MCF 10A (cell line): Measurements from ENCODE around the gene KIF6. TPM values are rescaled to one million over a fixed set of nuclear protein-coding genes. Genes with fewer than 3 reads are reported as not detected.

ENCODE experiments used
- BruUV-seq: library from RNA; stranded (reverse); fragments of 400-500 nt; replicated peaks from 2 replicates; lab custom pipeline; 2021; lab: Mats Ljungman, UMichigan
- CTCF ChIA-PET: fragments of 300-600 bp; sonication (Branson Sonifier 250); formaldehyde crosslinking; extraction: SDS; loops from one replicate; lab custom pipeline; 2021; ENCODE audit warnings: antibody characterized with exemption, inconsistent platforms; lab: Yijun Ruan, JAX
- POLR2A ChIA-PET: fragments of 300-600, 350-650 bp; sonication (Branson Sonifier 250); formaldehyde crosslinking; extraction: SDS; loops from one replicate; lab custom pipeline; 2020; ENCODE audit warnings: antibody characterized with exemption, inconsistent platforms; lab: Yijun Ruan, JAX
- DNase-seq: peaks from one replicate; pipeline ENCODE4 v3.0.0-alpha.2; 2018; ENCODE audit not compliant: unreplicated experiment
- H3K27ac Mint-ChIP-seq: one replicate; pipeline ENCODE4 v1.8.0; 2022; ENCODE audit warnings: mild to moderate bottlenecking, low read depth, mixed read lengths; ENCODE audit not compliant: unreplicated experiment
- H3K27me3 Mint-ChIP-seq: one replicate; pipeline ENCODE4 v1.8.0; 2022; ENCODE audit warnings: mixed read lengths; ENCODE audit not compliant: insufficient read depth, unreplicated experiment
- H3K36me3 Mint-ChIP-seq: one replicate; pipeline ENCODE4 v1.8.0; 2022; ENCODE audit warnings: mild to moderate bottlenecking, moderate library complexity, mixed read lengths; ENCODE audit not compliant: insufficient read depth, unreplicated experiment
- H3K4me1 Mint-ChIP-seq: one replicate; pipeline ENCODE4 v1.8.0; 2022; ENCODE audit warnings: mixed read lengths; ENCODE audit not compliant: insufficient read depth, unreplicated experiment
- H3K4me3 Mint-ChIP-seq: one replicate; pipeline ENCODE4 v1.8.0; 2022; ENCODE audit warnings: mild to moderate bottlenecking, moderate library complexity, mixed read lengths; ENCODE audit not compliant: unreplicated experiment
- H3K9me3 Mint-ChIP-seq: one replicate; pipeline ENCODE4 v1.8.0; 2022; ENCODE audit warnings: mixed read lengths; ENCODE audit not compliant: unreplicated experiment
- intact Hi-C: fragments of 100-400 bp; cut with micrococcal nuclease; formaldehyde crosslinking; loops from 2 replicates; pipeline ENCODE4 v1.14.1; 2022
- total RNA-seq: library from RNA; stranded (reverse); gene quantifications from 2 replicates; pipeline ENCODE4 v1.2.3, GENCODE V29; 2022
- TF ChIP-seq, protein P1 (sequence below): fragments of 200-600 bp; IDR thresholded peaks from one replicate; pipeline ENCODE4 v1.8.0; 2022; ENCODE audit warnings: antibody characterized with exemption, mild to moderate bottlenecking; ENCODE audit not compliant: unreplicated experiment

Gene KIF6
- total RNA-seq, 1 experiment from 2014 or later, result 0.91 TPM

DNA sequence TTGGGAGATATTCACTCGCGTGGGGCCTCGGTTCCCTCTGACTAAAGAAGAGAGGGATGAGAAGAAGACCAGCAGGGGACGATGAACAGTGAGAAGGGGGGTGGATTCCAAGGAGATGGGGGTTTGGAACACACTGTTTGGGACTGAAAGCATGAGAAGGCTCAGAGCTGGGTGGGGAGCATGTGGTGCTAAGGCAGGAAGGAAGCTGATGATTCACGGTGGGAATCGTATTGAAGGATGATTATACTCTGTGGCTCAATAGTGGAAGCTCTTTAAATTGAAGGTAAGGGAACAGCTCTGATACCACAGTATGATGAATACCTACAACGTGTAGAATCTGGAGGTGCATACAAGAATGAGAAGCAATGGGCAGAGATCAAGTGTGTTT, 285.2 kb downstream of the KIF6 start:
- CTCF ChIA-PET, result interaction anchor here (0.6 kb wide), 3 partner anchors 14 to 309 kb away, joined by 3 to 4 read pairs (median 4); no protein-coding TSS in a partner anchor
- Mint-ChIP-seq H3K27me3 (no peaks in the 10 kb centered on the region), H3K4me1 (no peaks in the 10 kb centered on the region), H3K9me3 (no peaks in the 10 kb centered on the region), H3K36me3 (no peaks in the 10 kb centered on the region), H3K4me3 (no peak overlapping the region), H3K27ac (no peak overlapping the region)
- TF ChIP-seq, protein P1, sequence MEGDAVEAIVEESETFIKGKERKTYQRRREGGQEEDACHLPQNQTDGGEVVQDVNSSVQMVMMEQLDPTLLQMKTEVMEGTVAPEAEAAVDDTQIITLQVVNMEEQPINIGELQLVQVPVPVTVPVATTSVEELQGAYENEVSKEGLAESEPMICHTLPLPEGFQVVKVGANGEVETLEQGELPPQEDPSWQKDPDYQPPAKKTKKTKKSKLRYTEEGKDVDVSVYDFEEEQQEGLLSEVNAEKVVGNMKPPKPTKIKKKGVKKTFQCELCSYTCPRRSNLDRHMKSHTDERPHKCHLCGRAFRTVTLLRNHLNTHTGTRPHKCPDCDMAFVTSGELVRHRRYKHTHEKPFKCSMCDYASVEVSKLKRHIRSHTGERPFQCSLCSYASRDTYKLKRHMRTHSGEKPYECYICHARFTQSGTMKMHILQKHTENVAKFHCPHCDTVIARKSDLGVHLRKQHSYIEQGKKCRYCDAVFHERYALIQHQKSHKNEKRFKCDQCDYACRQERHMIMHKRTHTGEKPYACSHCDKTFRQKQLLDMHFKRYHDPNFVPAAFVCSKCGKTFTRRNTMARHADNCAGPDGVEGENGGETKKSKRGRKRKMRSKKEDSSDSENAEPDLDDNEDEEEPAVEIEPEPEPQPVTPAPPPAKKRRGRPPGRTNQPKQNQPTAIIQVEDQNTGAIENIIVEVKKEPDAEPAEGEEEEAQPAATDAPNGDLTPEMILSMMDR, result no peak
- POLR2A ChIA-PET, result no interaction called here
- no peak for DNase-seq
- BruUV-seq, result no TSS peak
- intact Hi-C loops, result no loop called here

DNA sequence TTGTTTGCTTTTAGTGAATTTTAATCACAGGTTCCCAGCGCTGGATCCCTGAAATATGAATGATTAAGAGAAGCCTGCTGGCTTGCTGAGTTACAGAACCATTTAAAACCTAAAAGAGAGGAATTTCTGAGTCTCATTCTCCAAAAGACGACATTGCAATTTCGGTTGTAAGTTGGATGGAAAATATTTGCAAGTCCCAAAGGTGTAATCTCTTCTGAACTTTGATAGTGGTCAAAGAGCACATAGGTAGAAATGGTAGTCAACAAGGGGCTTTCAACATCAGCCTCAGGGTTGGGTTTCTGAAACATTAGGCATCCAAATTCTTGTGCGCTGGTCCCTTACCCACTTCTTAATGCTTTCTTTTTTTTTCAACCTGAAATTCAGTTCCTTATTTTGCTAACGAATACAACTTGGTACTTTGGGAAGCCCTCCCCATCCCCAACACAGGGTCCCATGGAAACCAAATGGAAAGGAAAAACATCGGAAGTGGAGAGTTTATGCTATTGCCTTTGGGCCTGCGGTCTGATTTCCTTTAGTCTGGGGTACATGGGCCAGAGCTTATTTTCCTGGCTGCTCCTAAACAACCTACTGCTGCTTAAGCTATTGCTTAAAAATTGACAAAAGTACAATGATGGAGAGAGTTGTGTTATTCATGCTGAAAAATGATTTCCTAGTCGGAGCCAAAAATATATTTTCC, 285.7 kb downstream of the KIF6 start:
- BruUV-seq, result no TSS peak
- Mint-ChIP-seq H3K4me1 (no peaks in the 10 kb centered on the region), H3K27ac (no peak overlapping the region), H3K4me3 (no peak overlapping the region), H3K9me3 (no peaks in the 10 kb centered on the region), H3K36me3 (no peaks in the 10 kb centered on the region), H3K27me3 (no peaks in the 10 kb centered on the region)
- DNase-seq, result no peak
- TF ChIP-seq, protein P1, result no peak
- ChIA-PET POLR2A (interaction anchor here (0.7 to 0.9 kb wide), 2 partner anchors 8 to 18 kb away, joined by 3 read pairs; no protein-coding TSS in a partner anchor), CTCF (interaction anchor here (0.6 to 1.0 kb wide), 3 partner anchors 13 to 426 kb away, joined by 3 to 4 read pairs (median 4); no protein-coding TSS in a partner anchor)
- intact Hi-C loops, result no loop called here

GRCh38 chr6:39433630-39434029, 291.6 kb downstream of the KIF6 start:
- Mint-ChIP-seq H3K27ac (no peak overlapping the region), H3K4me3 (no peak overlapping the region), H3K27me3 (no peaks in the 10 kb centered on the region), H3K36me3 (no peaks in the 10 kb centered on the region), H3K4me1 (peaks cover 6% of the 10 kb centered on the region), H3K9me3 (peaks cover 7% of the 10 kb centered on the region)
- POLR2A ChIA-PET, result no interaction called here
- TF ChIP-seq, protein P1, result no peak
- DNase-seq, result no peak
- BruUV-seq, result no TSS peak
- intact Hi-C loops, result no loop called here
- CTCF ChIA-PET, result interaction anchor here (1.2 kb wide), 1 partner anchor 18 kb away, joined by 3 read pairs; no protein-coding TSS in a partner anchor

DNA sequence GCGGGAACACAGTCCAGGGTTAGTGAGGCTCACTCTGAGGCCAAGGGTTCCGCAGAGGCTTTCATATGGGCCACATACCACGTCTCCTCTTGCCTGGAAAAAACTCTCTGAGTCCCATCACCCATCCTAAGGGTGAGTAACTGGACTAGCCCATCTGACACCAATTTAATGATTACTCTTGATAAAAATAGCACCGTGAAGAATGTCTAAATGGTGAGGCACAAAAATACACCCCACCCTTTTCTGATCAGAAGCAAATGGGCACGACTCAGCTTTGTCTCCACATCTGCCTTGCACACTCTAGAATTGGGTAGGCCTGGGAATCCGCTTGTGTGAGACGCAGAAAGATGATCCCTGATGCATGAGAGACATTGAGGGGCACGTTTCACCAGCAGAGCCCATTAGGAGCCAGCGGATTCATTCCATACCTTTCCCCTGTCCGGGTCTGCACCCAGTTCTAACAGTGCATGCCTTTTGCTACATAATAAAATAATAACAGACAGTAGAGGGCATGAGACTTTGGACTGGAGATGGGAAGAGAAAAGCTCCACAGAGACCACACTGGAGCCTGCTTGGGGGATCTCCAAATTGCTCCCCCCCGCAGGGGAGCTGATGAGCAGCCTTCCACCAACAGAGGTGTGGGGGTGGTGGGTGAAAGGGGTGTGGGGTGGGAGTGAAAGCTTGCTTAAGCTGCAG, 292.7 kb downstream of the KIF6 start:
- Mint-ChIP-seq H3K27me3 (no peaks in the 10 kb centered on the region), H3K27ac (no peak overlapping the region), H3K9me3 (peaks cover 7% of the 10 kb centered on the region), H3K4me1 (peaks cover 15% of the 10 kb centered on the region), H3K4me3 (no peak overlapping the region), H3K36me3 (no peaks in the 10 kb centered on the region)
- TF ChIP-seq, protein P1, result no peak
- CTCF ChIA-PET, result interaction anchor here (0.6 kb wide), 1 partner anchor 248 kb away, joined by 4 read pairs; no protein-coding TSS in a partner anchor
- BruUV-seq, result no TSS peak
- POLR2A ChIA-PET, result no interaction called here
- intact Hi-C loops, result no loop called here
- DNase-seq, result no peak
